HepG2 (cell line): ENCODE measurements around the gene SPAG5. TPM values are rescaled to one million over a fixed set of nuclear protein-coding genes. Genes with fewer than 3 reads are reported as not detected.
A peak's percentile ranks its signal among the peaks of the same experiment; 100 is the strongest.

ENCODE experiments used
- CBX2 ChIP-seq, 2 experiments: fragments of 200-600 bp in 1 of 2; sonication (generic); formaldehyde crosslinking in 1 of 2; IDR thresholded peaks; 2 replicates each; pipeline versions ENCODE4 v1.7.0 to v1.8.1; 2018 to 2022; ENCODE audit warnings: low read depth in 2 of 2, low read length in 1 of 2, mild to moderate bottlenecking in 1 of 2, missing genetic modification reagents in 1 of 2
- DBP ChIP-seq: sonication (generic); formaldehyde crosslinking; IDR thresholded peaks from 2 replicates; pipeline ENCODE4 v1.4.0; 2020; ENCODE audit warnings: missing genetic modification reagents; ENCODE audit errors: not compliant biosample characterization
- FOXA1 ChIP-seq, 2 experiments: fragments of 450-650 bp in 1 of 2; sonication (generic) in 1 of 2; formaldehyde crosslinking in 1 of 2; IDR thresholded peaks; 2 replicates each; pipeline versions ENCODE4 v1.4.0 to v1.6.1; 2016 to 2020; ENCODE audit warnings: missing genetic modification reagents in 1 of 2
- HNRNPL ChIP-seq: fragments of 200-400 bp; formaldehyde crosslinking; IDR thresholded peaks from 2 replicates; pipeline ENCODE4 v1.6.1; 2017; ENCODE audit warnings: mild to moderate bottlenecking, low read depth, low read length
- MNT ChIP-seq: fragments of 450-650 bp; IDR thresholded peaks from 2 replicates; pipeline ENCODE4 v1.6.1; 2016
- RARG ChIP-seq: sonication (generic); formaldehyde crosslinking; IDR thresholded peaks from 2 replicates; pipeline ENCODE4 v1.4.0; 2020; ENCODE audit warnings: low read depth, mild to moderate bottlenecking, missing genetic modification reagents
- RBFOX2 ChIP-seq: fragments of 200-400 bp; formaldehyde crosslinking; IDR thresholded peaks from 2 replicates; pipeline ENCODE4 v1.6.1; 2017; ENCODE audit warnings: low read depth, mild to moderate bottlenecking, low read length
- TAF1 ChIP-seq: sonication (generic); formaldehyde crosslinking; IDR thresholded peaks from 2 replicates; pipeline ENCODE4 v1.4.0; 2020; ENCODE audit warnings: missing genetic modification reagents
- YY1 ChIP-seq: IDR thresholded peaks from 2 replicates; pipeline ENCODE4 v1.6.1; 2011; ENCODE audit warnings: low read length, low read depth, moderate library complexity, mild to moderate bottlenecking; ENCODE audit not compliant: insufficient read depth, insufficient replicate concordance
- ZNF326 ChIP-seq: sonication (generic); formaldehyde crosslinking; IDR thresholded peaks from 2 replicates; pipeline ENCODE4 v1.4.0; 2020; ENCODE audit warnings: missing genetic modification reagents, borderline replicate concordance
- ZNF556 ChIP-seq: sonication (generic); formaldehyde crosslinking; IDR thresholded peaks from 2 replicates; pipeline ENCODE4 v1.4.0; 2020; ENCODE audit warnings: mild to moderate bottlenecking, missing genetic modification reagents, borderline replicate concordance
- ZNF687 ChIP-seq: sonication (generic); formaldehyde crosslinking; IDR thresholded peaks from 2 replicates; pipeline ENCODE4 v1.5.1; 2020; ENCODE audit warnings: mild to moderate bottlenecking, missing genetic modification reagents, moderate library complexity
- ZNF788 ChIP-seq: sonication (generic); formaldehyde crosslinking; IDR thresholded peaks from 2 replicates; pipeline ENCODE4 v1.5.0; 2020; ENCODE audit warnings: mild to moderate bottlenecking, missing genetic modification reagents, borderline replicate concordance
- ZNF792 ChIP-seq: IDR thresholded peaks from 2 replicates; pipeline ENCODE4 v1.6.1; 2016
- ZXDC ChIP-seq: sonication (generic); formaldehyde crosslinking; IDR thresholded peaks from 2 replicates; pipeline ENCODE4 v1.5.0; 2020; ENCODE audit warnings: mild to moderate bottlenecking, missing genetic modification reagents
- polyA plus RNA-seq, 8 experiments: library from polyadenylated mRNA; depleted of rRNA in 3 of 8; stranded (reverse) in 7 of 8; unstranded in 1 of 8; fragments of >200 nt; fragmentation: Illumina TruSeq in 4 of 8; extraction: Trizol in 4 of 8; gene quantifications; 2 replicates each; pipeline versions ENCODE4 v1.2.1 to v1.2.3, GENCODE V29; 2011 to 2016; ENCODE audit warnings: low read depth in 4 of 8, missing spikeins in 1 of 8, mixed read lengths in 1 of 8; ENCODE audit not compliant: insufficient read depth in 1 of 8
- total RNA-seq, 5 experiments: library from RNA; depleted of rRNA; stranded (reverse); fragments of >200 nt; fragmentation: Illumina TruSeq; extraction: Trizol; gene quantifications; 2 replicates each; pipeline ENCODE4 v1.2.3, GENCODE V29; 2016; ENCODE audit warnings: low read depth in 1 of 5

The SPAG5 gene
- total and polyA plus RNA-seq, 2 of the 13 experiments (the other 11 are each of a cell fraction or from before 2014, with no cell fraction given) = 41.4 to 98.0 TPM

- TF ChIP-seq RARG (CRISPR knock-in tag) (no peak), DBP (CRISPR knock-in tag) (no peak), YY1 (no peak), HNRNPL (no peak), RBFOX2 (0 out of 2 replicates have a peak, but pooled peaks have one; percentile 3), TAF1 (CRISPR knock-in tag) (peak; percentile 27; the same call in 1 of the 2 replicates), CBX2 (IDR thresholded peaks at IDR 0.05; ENCODE audit: low read depth, low read length) (no peak), CBX2 (CRISPR knock-in tag; IDR thresholded peaks at IDR 0.05; ENCODE audit: low read depth) (no peak), ZNF687 (CRISPR knock-in tag) (peak; percentile 55), ZNF792 (CRISPR knock-in tag) (0 out of 2 replicates have a peak, but pooled peaks have one; percentile 12), ZNF326 (no peak), ZNF556 (CRISPR knock-in tag) (0 out of 2 replicates have a peak, but pooled peaks have one; percentile 15), MNT (no peak), ZXDC (CRISPR knock-in tag) (no peak), ZNF788 (CRISPR knock-in tag) (0 out of 2 replicates have a peak, but pooled peaks have one; percentile 33), FOXA1 (IDR thresholded peaks at IDR 0.05) (no peak), FOXA1 (CRISPR knock-in tag; IDR thresholded peaks at IDR 0.05) (peak; percentile 36; the same call in 1 of the 2 replicates)
Measured at GRCh38 chr17:28599311-28600184, 723 bp upstream of the SPAG5 start (continued).
